HG03565 (cell line): ENCODE measurements around the gene CFAP57.
A peak's percentile ranks its signal among the peaks of the same experiment; 100 is the strongest.
"Not testable (repeated sequence)": the region's sequence is repeated elsewhere in the genome, so short reads cannot be mapped to it uniquely, and the experiment has no call there.

ENCODE experiments used
- ATAC-seq: cut with Tn5 transposase; IDR thresholded peaks from one replicate; pipeline ENCODE4 v1.9.1; 2021; ENCODE audit warnings: mild to moderate bottlenecking, moderate library complexity; ENCODE audit not compliant: unreplicated experiment

The CFAP57 gene

DNA sequence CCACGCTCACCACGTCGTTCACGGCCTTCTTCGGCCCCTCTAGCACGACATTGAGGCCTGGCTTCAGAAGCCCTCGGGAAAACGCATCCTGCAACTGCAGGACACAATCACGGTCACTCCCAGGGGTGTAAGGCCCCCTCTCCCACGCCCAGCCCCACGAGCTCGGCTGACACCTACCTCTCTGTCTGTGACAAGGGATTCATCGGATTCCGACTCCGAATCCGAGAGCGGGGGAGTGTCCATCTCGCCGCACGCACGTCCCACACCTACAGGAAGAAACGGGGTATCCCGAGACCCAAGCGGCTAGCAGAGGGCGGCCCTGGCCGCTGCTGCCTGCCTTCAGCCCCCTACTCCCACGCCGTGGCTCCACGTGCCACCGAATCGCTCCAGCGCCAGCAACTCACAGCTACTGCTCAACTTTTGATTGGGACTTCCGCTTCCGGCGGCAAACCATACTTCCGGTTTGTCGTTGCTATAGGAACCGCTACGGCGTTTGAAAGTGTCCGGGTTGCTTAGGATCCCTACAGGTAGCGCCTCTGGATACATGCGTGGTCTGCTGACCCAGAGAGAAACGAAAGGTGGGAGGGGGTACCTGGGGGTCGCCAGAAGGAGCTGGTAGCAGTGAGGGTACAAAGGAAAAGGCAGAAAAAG, at the start of gene CFAP57, which contains the start of gene EBNA1BP2:
CFAP57 (plus strand) TSS at position 455 of the 651 bp plus-strand sequence. CDS start 424 bp downstream, outside the sequence.
EBNA1BP2 (minus strand) TSS at position 415 of the 651 bp plus-strand sequence; CDS start at position 243, 172 bp downstream.
- ATAC-seq = peak; percentile 94

DNA sequence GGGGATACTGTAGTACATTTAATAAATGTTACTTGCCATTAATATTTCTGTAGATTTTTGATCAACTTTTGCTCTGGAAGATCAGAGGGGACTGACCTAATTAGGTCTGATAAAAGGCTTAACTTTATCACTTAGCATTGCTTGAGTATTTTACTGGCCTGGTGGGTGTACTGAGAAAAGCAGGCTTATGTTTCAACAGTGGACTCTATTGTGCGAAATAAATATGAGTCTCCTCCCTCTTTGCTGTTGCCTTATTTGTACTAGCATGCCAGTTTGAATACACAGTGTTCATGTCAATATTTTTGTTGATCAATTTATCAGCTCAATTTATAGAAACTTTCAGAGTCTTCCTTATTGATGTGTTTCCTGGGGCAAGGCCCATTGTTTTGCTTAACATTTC, 49.1 kb upstream of the CFAP57 start:
- no peak for ATAC-seq

DNA sequence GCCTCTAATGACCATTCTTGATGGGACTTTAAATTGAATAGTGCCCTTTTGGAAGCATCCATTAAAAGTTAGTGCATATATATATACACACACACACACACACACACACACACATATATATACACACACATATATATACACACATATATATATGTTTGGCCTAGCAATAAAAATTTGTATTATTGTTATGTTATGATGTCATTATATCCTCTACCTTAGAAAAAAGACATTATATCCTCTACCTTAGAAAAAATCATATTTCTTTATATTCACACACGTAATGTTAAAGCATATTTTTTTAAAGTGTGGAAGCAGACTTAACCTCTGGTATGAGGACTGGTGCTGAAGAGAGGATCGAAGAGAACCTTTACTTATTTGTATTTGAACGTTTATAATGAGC, 43.3 kb upstream of the CFAP57 start:
- no peak for ATAC-seq

DNA sequence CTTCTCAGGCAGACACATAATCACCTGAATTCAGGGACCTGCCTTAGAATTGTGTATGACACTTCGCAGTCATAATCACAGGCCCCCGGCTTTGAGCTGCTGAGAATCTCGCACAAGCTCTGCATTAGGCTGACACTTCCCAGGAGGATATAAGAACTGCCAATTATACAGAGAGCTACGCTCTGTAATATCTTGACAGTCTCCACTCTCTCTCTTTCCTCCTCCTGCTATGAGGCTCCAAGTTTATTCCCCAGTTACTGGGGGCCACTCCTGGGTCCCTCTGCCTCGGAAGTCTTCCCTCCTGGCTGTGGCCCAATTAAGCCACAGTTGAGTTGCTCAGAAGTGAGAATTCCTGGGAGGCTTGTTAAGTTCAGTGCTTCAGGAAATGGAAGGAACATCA, 42.7 kb upstream of the CFAP57 start:
- no peak for ATAC-seq

DNA sequence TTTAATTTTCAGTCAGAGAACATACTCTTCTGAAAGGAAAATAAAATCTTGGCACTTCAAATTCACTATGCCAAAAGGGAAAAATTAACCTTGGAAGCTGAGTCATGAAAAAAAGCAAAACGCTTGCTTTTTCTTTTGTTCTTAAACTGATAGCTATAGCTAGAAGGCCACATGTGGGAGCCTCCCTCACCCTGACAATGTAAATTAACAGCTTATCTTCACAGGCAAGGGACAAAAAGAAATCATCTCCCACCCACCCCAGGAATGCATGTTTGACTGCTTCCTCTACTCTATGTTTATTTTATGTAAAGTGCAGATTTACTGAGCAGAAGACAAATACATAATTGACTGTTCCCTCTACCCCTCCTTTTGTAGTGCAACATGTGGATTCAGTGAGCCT, 38.1 kb upstream of the CFAP57 start:
- ATAC-seq = no peak

DNA sequence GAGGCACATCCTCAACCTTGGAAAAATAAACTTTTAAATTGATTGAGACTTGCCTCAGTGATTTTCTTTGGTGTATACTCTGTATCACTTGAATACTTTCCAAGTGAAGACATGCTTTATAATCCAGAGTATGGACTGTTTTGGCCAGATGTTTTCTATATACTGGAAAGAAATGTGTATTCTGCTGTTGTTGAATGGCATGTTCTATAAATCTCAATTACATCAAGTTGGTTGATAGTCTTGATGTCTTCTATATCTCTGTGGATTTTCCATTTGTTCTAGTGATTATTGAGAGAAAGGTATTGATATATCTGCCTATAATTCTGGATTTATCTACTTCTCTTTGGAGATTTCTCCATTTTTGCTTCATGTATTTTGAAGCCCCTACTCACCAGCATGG, 37.5 kb upstream of the CFAP57 start:
- no peak for ATAC-seq

DNA sequence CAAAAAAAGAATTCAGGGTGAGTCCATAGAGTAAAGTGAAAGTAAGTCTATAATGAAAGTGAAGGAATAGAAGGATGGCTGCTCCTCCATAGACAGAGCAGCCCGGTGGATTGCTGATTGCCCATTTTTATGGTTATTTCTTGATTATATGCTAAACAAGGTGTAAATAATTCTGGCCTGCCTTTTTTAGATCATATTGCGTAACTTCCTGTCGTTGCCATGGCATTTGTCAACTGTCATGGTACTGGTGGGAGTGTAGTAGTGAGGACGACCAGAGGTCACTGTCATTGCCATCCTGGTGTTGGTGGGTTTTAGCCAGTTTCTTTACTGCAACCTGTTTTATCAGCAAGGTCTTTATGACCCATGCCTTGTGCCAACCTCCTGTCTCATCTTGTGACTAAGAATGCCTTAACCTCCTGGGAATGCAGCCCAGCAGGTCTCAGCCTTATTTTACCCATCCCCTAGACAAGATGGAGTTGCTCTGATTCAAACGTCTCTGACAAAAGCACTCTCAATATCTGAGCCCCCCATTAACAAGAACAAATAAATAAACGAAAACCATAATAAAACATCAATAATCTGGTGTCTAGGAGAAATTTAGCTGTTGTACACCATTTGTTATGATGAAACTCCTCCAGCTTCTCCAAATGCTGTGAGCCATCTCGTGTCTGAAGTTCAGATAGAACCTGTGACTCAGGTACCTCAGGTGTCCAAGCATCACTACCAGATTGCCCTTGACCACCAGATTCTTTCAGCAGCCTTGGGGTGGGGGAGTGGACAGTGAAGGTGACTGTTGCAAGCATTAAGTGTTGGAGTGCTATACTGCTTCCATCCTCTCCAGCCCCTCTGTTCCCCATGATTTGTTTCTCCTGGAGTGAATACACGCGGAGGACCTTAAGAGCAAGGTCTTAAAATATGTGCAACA, 36.0 kb upstream of the CFAP57 start:
- no peak for ATAC-seq

DNA sequence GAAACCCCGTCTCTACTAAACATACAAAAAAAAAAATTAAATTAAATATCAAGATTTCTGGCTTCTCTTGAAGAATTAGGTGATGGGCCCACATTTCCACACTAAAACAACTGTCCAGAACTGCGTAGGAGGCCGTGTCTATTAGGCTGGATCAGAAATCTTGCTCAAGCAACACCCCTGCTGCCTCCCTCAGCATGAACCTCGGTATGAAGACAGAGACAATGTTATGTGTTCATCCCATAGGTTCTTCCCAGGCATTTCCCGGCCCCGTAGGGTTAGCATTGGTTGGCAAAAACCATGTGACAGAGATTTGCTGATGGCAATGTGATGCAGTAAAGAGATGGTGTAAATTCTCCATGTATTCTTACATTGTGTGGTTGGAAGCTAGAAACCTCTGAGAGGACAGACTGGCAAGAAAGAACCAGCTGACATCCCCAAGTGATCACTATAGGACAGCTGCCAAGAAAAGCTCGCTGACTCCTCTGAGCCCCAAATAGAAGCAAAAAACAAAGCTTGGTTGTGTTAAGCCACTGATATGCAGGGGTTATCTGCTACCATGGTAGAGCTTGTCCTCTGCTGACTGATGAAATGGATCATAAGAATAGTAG, 34.6 kb upstream of the CFAP57 start:
- ATAC-seq = no peak

DNA sequence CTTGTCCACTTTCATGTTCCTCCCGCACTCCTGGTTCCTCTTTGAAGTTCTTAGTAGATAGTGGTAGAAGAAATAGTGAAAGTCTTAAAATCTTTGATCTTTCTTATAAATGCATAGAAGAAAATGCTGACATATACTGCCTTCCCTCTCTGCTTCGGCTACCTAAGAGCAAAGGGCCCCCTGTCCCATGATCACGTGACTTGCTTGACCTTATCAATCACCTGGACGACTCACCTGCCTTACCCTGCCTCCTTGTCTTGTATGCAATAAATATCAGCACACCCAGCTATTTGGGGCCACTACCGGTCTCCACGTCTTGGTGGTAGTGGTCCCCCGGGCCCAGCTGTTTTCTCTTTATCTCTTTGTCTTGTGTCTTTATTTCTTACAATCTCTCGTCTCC, 32.8 kb upstream of the CFAP57 start:
- ATAC-seq = not testable (repeated sequence)

DNA sequence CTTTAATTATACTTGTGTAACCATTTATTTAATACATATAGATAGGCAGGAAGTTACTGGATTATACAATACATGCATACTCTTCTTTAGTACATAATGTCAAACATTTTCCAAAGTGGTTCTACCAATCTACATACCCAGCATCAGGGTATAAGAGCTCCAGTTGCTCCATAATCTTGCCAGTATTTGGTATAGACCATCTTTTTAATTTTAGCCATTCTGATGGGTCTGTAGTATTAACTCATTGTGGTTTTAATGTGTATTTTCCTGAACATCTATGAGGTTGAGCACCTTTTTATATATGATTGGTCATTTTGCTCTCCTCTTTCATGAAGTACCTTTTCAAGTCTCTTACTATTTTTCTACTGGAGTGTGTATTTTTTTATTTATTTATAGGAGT, 32.1 kb upstream of the CFAP57 start:
- no peak for ATAC-seq

DNA sequence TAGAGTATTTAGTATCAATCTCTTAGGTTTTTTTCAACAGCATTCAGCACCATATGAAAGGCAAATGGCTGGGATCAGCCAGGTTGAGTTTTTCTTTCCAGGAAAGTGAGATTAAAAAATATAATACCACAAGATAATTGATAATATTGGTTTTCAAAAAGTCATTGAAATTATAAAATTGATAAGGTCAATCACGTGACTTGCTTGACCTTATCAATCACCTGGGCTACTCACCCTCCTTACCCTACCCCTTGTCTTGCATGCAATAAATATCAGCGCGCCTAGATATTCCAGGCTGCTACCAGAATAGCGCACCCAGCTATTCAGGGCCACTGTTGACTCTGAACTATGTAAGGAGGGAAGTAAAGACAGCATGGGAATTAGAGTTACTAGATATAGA, 31.5 kb upstream of the CFAP57 start:
- ATAC-seq = no peak

DNA sequence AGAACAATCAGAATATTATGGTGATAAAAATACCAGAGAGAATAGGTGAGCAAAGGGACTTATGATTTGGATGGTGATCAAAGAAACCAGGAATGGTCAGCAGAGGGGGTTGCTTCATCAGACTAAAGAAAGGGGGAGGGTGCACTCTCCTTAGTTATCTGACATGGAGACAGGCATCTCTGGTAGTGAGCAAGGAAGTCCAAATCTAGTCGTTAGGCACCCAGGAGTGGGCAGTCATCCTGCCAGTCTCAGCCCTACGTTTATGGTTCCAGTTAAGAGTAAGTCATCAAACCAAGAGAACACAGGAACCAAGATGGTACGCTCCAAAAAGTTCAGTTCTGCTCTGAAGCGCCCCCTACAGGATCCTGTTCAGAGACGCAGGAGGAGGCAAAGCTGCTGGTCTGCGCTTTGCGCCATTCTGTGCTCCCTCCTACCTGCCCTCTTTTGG, 28.7 kb upstream of the CFAP57 start:
- no peak for ATAC-seq

DNA sequence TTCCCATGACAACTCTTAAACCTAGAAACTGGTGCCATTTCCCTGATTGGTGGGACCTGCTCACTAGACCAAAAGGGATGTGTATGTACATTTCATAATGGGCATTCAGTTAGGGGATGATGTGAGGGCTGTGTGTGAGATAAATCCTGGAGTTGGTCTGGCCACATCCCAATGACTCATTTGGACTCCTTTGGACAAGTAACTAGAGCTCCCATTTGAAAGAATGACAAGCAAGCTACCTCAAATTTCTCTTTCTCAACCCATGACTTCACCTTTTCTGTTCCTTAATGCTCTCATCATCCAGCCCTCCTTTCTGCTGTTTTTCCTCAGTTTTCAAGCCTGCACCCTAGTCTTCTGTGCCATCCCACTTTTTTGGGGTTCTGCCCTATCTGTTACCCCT, 27.9 kb upstream of the CFAP57 start:
- ATAC-seq = no peak

DNA sequence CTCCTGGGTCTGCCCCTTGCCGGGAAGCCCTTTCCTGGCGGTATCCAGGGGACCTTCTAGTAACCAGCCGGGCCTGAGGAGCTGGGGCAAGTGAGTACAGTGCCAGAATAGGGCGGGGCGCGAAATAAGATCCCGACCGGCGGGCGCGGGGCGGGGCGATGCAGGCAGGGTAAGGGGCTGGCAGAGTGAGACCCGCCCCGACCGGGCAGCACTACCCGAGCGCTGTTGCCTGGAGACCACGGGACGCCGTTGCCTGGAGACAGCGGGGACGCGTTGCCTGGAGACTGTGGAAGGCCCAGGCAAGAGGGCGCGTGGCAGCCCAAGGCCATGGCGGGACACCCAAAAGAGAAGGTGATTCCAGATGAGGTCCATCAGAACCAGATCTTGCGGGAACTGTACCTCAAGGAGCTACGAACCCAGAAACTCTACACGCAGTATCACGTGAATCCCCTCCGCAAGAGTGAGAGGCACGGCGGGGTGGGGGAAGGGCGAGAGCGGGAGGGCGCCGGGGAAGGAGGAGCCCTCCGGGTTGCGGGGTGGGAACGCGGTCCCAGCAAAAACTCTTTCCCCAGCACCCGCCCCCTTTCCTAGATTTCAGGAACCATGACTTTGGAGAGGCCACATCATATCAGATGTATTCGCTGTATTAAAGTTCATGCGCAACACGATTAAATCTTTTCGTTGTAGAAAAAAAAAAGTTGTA, 24.4 kb upstream of the CFAP57 start:
- no peak for ATAC-seq

DNA sequence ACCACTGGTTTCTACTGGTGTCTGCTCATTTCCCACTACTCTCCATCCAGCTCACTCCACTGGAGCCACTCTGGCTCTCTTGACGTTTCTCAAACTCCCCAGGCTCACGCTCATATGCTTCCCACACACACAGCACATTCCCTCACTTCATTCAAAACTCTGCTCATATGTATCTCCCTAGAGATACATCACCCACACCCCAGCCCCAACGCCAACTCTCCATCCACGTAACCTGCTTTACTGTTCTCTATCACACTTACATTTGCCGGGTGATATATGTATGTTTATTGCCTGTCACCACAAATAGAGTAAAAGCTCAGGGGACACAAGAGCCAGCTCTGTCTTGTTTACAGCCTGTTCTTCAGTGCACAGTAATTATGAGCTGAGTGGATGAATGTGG, 22.2 kb upstream of the CFAP57 start:
- ATAC-seq = no peak

DNA sequence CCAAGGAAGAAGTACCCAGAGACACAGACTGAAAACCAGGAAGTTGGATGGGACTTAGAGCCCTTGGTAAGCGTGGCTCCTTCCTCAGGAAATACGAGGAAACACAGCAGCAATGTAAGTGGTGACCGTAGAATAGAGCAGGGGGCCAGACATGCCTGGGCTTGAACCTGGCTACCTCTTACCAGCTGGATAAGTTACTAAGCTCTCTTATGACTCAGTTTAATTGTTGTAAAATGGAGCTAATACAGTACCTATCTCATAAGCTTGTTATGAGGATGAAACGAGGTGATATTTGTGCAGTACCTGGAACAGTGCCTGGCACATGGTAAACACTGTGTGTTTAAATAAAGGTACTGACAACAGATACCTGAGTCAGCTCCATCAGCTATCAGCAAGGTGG, 19.3 kb upstream of the CFAP57 start:
- ATAC-seq = no peak

DNA sequence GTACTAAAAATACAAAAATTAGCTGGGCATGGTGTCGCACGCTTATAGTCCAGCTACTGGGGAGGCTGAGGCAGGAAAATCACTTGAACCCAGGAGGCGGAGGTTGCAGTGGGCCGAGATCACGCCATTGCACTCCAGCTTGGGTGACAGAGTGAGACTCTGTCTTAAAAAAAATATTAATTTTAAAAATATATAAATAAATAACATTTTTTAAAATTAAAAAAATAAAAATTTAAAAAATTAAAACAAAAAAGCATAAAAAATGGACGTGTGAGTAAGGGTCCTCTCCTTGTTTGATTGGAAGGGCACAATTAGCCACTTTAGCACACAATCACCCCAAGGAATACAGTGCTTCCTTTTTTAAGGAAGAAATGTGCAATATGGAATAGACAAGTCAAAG, 18.7 kb upstream of the CFAP57 start:
- ATAC-seq = no peak

DNA sequence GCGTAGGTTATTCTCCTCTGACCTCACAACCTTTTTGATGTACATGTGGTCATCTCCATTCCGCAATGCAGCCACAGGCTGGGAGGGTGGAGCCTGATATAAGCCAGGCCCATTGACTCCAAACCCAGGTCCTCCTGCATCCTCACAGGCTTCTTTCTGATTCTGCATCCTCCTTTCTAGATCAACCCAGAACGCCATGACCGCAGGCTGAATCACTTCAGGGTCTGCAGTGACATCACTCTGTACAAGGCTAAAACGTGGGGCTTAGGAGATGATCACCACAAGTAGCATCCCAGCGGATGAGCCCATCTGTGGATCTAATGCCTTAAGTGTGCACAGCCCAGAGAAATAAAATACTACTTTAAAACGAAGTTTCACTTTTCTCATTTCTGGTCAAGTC, 16.1 kb upstream of the CFAP57 start:
- no peak for ATAC-seq

DNA sequence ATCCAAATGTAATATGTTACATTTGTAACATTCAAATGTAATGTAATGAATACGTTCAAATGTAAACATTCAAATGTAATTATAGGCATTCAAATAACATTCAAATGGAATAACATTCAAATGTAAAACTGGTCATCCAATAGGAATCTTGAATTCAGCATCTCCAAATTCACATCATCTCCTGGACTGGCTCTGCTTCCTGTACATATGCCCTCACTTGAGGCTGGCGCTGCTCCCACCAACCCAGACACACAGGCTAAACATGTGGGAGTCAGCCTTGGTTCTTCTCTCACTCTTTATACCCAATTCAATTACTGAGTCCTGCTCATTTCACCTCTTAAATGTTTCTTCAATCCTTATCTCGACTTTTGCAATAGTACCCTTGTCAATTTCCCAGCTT, 7.0 kb upstream of the CFAP57 start:
- no peak for ATAC-seq

DNA sequence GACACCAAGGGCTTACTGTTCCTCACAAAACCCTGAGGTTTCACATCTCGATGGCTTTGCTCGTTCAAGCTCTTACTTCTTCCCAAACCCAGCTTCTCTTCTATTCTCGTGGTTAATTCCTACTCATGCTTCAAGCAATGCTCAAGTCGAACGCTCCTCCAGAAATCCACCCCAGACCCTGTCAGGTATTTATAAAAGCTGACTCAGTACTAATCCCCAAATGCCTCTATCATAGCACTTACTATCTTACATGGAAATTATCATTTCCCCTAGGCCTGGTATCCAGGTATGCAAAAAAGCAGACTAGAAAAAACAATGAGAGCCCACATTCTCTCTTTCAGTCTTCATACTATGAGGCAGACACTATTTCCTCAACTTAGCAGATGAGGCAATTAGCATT, 6.4 kb upstream of the CFAP57 start:
- no peak for ATAC-seq

DNA sequence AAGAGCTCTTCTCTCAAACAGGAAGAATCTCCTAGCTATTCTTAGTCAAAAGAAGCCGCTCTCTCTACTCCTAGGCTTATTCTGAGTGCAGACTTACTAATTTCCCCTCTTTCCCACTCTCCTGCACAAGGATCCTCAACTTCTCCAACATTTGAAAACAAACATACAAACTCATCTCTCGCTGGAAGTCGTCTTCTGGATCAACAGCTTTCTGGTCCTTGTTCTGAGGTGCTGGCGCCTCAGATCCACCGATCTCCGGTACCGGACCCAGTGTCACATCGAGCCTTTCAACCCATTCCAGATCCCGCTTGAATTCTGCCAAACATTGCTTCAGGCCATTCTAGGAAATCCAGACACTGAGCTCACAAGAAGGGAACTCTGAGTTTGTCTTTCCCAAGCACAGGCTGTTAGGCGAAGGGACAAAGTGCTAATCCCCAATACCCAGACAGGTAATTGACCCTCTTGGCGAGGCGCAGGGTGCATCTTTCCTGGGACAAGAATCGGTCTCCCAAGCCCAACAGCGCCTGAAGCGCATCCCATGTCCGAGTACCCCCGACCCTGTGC, 736 bp upstream of the CFAP57 start:
- ATAC-seq = no peak
